22Rv1 (cell line): Measurements from ENCODE around the gene CCDC182.

Source experiments
- CTCF ChIP-seq: fragments of 450-650 bp; IDR thresholded peaks from 2 replicates; pipeline ENCODE4 v1.5.1; 2017; ENCODE audit warnings: mild to moderate bottlenecking
- ZFX ChIP-seq: fragments of 450-650 bp; IDR thresholded peaks from 2 replicates; pipeline ENCODE4 v1.6.1; 2017; ENCODE audit warnings: antibody characterized with exemption, borderline replicate concordance

GRCh38 chr17:57703273-57703672 is 41.8 kb downstream of the CCDC182 start:
- TF ChIP-seq CTCF (no peak), ZFX (no peak)
